Brain microvascular endothelial cell (primary cell): Measurements from ENCODE around the gene NSD2.

Experiments used
- DNase-seq: peaks from one replicate; pipeline ENCODE4 v3.0.0-alpha.2; 2020
- H3K27ac ChIP-seq: fragments of 250-450 bp; sonication (Bioruptor Pico); 2 replicates; pipeline ENCODE4 v1.5.1; 2020; ENCODE audit warnings: mild to moderate bottlenecking, moderate library complexity
- H3K27me3 ChIP-seq: fragments of 250-450 bp; sonication (Bioruptor Pico); replicated peaks from 2 replicates; pipeline ENCODE4 v1.5.1; 2020; ENCODE audit warnings: mild to moderate bottlenecking
- H3K36me3 ChIP-seq: fragments of 250-450 bp; sonication (Bioruptor Pico); replicated peaks from 2 replicates; pipeline ENCODE4 v1.5.1; 2020; ENCODE audit warnings: mild to moderate bottlenecking
- H3K4me3 ChIP-seq: 2 replicates; pipeline ENCODE4 v1.5.1; 2011; ENCODE audit warnings: low read depth, mild to moderate bottlenecking, control low read depth, low read length, moderate library complexity
- in situ Hi-C: cut with HindIII; loops from 2 replicates; pipeline ENCODE4 v1.10.0; 2017; ENCODE audit warnings: low sequenced_read_pairs, low pct_ligation_motif_present
- TF ChIP-seq, protein P1 (sequence below): IDR thresholded peaks from 2 replicates; pipeline ENCODE4 v1.5.1; 2011; ENCODE audit warnings: low read depth, mild to moderate bottlenecking, moderate library complexity, low read length, control low read depth, inconsistent platforms; ENCODE audit errors: missing control alignments

Gene NSD2

DNA sequence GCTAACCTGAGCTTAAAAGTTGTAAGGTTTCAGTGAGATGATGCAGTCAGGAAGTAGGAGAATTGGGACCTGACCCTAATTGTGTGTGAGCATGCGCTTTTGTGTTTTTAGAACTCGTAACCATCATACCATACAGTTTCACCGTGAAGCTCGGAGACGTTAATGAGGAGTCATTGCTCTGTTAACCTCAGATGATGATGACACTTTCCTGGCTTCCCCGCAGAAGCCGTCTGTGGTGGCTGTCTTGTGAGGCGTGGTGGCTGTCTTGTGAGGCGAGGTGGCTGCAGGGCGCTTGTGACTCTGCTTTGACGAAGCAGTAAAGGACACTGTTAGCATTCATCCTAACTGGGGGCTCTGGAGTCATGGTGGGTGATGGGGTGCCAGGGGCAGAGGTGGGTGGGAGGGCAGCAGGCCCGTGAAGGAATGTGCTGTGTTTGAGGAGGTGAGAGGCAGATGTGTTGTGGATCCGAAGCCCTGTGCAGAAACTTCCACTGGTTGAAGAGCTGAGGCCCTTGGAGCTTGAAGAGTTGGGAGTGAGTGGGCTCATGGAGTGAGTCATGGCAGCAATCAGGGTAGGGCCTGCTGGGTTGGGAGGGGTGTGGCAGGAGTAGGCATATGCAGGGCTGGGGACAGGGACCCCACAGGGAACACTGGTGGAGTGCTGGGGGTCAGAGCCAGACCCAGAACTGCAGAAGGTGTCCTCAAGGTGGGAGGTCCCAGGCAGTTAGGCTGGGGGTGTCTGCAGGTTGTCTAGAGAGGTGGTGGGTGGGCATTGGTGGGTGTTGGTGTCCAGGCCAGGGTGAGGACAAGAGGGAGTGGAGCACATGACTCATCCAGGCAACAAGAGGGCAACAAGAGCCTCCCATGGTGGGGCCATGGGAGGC lies 57.4 kb downstream of the NSD2 start:
- Histone ChIP-seq H3K27ac (no peak overlapping the region), H3K4me3 (no peak overlapping the region), H3K36me3 (peaks cover 11% of the 10 kb centered on the region), H3K27me3 (no peaks in the 10 kb centered on the region)
- TF ChIP-seq, protein P1, sequence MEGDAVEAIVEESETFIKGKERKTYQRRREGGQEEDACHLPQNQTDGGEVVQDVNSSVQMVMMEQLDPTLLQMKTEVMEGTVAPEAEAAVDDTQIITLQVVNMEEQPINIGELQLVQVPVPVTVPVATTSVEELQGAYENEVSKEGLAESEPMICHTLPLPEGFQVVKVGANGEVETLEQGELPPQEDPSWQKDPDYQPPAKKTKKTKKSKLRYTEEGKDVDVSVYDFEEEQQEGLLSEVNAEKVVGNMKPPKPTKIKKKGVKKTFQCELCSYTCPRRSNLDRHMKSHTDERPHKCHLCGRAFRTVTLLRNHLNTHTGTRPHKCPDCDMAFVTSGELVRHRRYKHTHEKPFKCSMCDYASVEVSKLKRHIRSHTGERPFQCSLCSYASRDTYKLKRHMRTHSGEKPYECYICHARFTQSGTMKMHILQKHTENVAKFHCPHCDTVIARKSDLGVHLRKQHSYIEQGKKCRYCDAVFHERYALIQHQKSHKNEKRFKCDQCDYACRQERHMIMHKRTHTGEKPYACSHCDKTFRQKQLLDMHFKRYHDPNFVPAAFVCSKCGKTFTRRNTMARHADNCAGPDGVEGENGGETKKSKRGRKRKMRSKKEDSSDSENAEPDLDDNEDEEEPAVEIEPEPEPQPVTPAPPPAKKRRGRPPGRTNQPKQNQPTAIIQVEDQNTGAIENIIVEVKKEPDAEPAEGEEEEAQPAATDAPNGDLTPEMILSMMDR = no peak
- no peak for DNase-seq
- in situ Hi-C loops = no loop called here

DNA sequence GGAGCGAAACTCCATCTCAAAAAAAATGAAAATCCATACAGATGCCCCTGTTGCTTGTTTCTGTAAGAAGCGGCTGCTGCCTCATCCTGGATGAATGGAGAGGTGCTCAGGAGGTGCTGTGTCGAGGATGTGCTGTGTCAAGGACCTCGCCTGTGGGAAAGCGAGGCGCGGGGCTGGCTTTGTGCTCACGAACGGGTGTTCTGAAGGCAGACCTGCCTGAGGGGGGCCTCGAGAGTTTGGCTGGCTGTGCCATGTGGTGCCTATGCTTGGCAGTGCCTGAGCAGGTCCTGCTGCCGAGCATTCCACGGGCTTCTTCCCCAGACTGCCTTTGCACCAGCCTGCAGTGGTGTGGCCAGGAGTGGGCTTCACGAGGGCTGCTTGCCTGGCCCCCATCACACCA lies 61.5 kb downstream of the NSD2 start:
- DNase-seq = no peak
- H3K27ac ChIP-seq = no peak overlapping the region

DNA sequence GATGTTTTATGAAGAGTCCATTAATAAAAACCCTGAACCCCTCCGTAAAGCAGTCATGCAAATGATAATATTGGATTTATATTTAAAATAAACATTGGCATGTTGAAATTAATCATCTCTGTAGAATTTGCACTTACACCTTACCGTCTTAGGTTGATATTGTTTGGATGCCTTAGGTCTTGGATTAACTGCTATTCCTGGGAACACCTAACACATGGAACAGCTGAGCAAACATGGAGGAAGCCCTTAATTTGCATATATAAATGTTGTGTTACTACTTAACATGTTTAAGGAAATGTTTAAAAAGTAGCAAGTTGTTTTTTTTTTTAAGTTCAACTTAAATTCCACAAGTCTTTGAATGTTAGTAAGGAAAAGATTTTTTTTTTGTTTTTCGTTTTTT lies 62.5 kb downstream of the NSD2 start:
- DNase-seq = no peak
- Histone ChIP-seq H3K27ac (no peak overlapping the region), H3K27me3 (no peaks in the 10 kb centered on the region), H3K36me3 (peaks cover 18% of the 10 kb centered on the region), H3K4me3 (no peak overlapping the region)
- TF ChIP-seq, protein P1 = no peak
- in situ Hi-C loops = no loop called here

More for the DNA sequence above, 61.5 kb downstream of the NSD2 start:
- Histone ChIP-seq H3K27me3 (no peaks in the 10 kb centered on the region), H3K4me3 (no peak overlapping the region), H3K36me3 (peaks cover 15% of the 10 kb centered on the region)
- TF ChIP-seq, protein P1 = no peak
- in situ Hi-C loops = no loop called here

DNA sequence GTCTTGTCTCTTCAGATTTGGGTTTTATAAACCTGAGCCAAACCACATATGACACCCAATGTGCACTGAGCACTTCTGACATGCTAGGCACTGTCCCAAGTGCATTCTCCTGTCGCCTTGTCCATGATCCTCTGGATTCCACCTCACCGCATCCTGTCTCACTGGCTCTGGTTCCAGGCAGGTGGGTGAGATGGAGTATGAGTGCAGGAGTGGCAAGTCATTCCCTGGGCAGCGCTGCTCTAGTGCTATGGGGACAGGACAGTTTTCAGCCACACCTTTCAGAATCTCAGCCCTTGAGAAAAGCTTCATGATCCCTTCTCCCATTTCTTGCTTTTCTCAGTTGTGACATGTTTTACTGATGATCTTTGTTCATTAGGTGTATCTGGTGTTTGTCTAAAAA lies 66.4 kb downstream of the NSD2 start:
- TF ChIP-seq, protein P1 = no peak
- no peak overlapping the region for H3K4me3 ChIP-seq
- DNase-seq = no peak
- in situ Hi-C loops = no loop called here
- no peaks in the 10 kb centered on the region for H3K27me3 ChIP-seq
- no peak overlapping the region for H3K27ac ChIP-seq
- peaks cover 13% of the 10 kb centered on the region for H3K36me3 ChIP-seq

DNA sequence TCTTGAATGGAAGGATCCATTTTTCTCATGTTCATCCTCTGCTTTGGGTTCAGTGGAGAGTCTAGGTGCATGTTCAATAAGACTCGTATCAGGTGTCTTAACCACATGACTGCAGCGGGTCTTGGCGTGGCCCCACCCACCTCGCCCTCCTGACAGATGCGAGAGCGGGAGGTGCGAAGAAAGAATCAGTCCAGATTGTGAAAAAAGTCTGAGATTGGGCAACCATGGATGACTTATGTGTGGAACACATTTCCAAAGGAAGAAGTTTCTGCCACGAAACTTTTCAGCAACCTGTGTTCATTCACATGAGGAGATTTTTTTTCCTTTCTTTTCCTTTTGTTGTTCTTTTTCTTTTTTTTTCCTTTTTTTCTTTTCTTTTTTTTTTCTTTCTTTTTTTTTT lies 66.8 kb downstream of the NSD2 start:
- in situ Hi-C loops = no loop called here
- Histone ChIP-seq H3K27me3 (no peaks in the 10 kb centered on the region), H3K4me3 (no peak overlapping the region), H3K36me3 (peaks cover 8% of the 10 kb centered on the region), H3K27ac (no peak overlapping the region)
- DNase-seq = no peak
- TF ChIP-seq, protein P1 = no peak
